Astrocyte (in vitro differentiated cells and primary cell): ENCODE results near the gene TBC1D5.

Source experiments
- CTCF ChIP-seq: IDR thresholded peaks from 2 replicates; pipeline ENCODE4 v1.5.1; 2011; ENCODE audit warnings: low read depth, mild to moderate bottlenecking, inconsistent platforms, low read length, moderate library complexity; ENCODE audit not compliant: insufficient read depth
- EZH2 ChIP-seq: IDR thresholded peaks from 2 replicates; pipeline ENCODE4 v1.6.1; 2012; ENCODE audit warnings: mild to moderate bottlenecking, low read length, inconsistent platforms; ENCODE audit not compliant: insufficient read depth

- TF ChIP-seq CTCF (no peak), EZH2 (no peak)
Observed at GRCh38 chr3:17349093-17349492, 393.3 kb downstream of the TBC1D5 start.
